ENCODE results near the gene RAB11FIP4. TPM values are rescaled to one million over a fixed set of nuclear protein-coding genes. Genes with fewer than 3 reads are reported as not detected.

Gene RAB11FIP4
- total RNA-seq, 2 donors from 2014 or later: 0.68 to 3.7 TPM

DNA sequence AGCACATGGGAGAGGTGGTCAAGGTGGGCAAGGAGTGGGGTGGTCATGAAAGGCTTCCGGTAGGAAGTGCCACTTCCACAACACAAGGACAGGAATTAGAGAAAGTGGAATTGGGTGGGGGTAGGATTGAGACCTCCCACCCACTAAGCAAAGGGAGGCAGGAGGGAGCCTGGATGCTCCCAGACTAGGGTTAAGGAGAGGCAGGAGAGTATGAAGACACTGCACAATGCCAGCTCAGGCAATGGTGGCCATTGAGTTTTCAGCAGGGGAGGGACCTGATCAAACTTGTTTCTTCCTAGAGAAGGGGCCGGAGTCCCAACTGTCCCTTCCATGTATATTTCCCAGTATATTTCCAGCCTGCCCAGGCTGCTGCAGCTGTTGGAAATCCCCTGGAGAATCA is 3.1 kb upstream of the RAB11FIP4 start:
- Histone ChIP-seq H3K4me1 (ENCODE audit: control insufficient read depth in 1 of 2, low read depth in 2 of 2) (peaks cover 8 to 11% of the 10 kb centered on the region in 2 donors), H3K27me3 (replicated peaks; ENCODE audit: insufficient read depth) (peaks cover 9% of the 10 kb centered on the region), H3K9me3 (no peaks in the 10 kb centered on the region), H3K36me3 (no peaks in the 10 kb centered on the region), H3K27ac (no peak overlapping the region), H3K4me3 (no peak overlapping the region)
- ATAC-seq (ENCODE audit: insufficient number of reproducible peaks, low FRiP score, low read depth): no peak
- TF ChIP-seq, protein P1, sequence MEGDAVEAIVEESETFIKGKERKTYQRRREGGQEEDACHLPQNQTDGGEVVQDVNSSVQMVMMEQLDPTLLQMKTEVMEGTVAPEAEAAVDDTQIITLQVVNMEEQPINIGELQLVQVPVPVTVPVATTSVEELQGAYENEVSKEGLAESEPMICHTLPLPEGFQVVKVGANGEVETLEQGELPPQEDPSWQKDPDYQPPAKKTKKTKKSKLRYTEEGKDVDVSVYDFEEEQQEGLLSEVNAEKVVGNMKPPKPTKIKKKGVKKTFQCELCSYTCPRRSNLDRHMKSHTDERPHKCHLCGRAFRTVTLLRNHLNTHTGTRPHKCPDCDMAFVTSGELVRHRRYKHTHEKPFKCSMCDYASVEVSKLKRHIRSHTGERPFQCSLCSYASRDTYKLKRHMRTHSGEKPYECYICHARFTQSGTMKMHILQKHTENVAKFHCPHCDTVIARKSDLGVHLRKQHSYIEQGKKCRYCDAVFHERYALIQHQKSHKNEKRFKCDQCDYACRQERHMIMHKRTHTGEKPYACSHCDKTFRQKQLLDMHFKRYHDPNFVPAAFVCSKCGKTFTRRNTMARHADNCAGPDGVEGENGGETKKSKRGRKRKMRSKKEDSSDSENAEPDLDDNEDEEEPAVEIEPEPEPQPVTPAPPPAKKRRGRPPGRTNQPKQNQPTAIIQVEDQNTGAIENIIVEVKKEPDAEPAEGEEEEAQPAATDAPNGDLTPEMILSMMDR (IDR thresholded peaks at IDR 0.05): no peak
- no peak for DNase-seq (ENCODE audit: low spot score)

DNA sequence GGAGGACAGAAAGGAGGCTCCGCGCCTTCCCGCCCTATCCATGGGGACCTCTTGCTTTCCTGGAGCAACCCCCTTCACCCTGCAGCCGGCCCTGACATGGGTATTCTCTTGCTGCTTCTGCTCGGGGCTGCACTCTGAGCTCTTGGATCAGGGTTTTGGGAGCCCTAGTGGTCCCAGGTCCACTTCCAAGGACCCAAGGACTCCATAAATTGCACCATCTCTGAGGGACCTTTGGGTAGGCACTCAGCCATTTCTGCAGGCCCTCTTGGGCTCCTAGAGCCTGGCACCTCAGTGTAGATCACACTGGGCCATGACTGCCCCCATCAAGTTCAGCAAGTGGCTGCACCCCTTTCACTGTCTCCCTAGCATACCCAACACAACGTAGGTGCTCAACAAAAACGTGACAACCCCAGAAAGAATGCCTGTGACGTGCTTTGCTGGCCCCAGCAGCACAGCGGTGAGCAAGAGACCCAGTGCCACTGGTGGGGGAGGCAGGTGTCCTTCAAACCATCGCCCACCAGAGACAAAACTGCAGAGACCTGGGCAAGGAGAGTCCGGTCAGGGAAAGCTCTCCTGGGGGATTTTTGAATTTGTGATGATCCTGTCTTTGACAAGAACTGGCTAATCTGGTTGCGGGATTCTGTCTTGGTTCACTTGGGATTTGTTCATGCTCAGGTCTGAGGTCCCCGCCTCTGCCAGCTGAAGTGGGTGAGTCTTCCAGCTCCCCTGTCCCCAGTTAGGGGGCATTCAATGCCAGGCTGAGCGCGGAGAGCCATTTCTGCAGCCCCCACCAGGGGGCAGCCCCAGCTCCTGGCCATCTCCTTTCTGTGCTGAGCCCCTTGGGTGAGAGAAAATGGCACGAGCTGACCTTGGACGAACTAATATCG is 2.5 kb upstream of the RAB11FIP4 start:
- ATAC-seq (ENCODE audit: insufficient number of reproducible peaks, low FRiP score, low read depth) (no peak), DNase-seq (ENCODE audit: low spot score) (no peak)
- H3K4me3 ChIP-seq: no peak overlapping the region
- no peaks in the 10 kb centered on the region for H3K9me3 ChIP-seq
- no peaks in the 10 kb centered on the region for H3K36me3 ChIP-seq
- H3K27ac ChIP-seq: no peak overlapping the region
- TF ChIP-seq, protein P1 (IDR thresholded peaks at IDR 0.05): peak; percentile 50
- peaks cover 13% of the 10 kb centered on the region for H3K27me3 ChIP-seq (replicated peaks; ENCODE audit: insufficient read depth)
- H3K4me1 ChIP-seq (ENCODE audit: control insufficient read depth in 1 of 2, low read depth in 2 of 2): peaks cover 8 to 11% of the 10 kb centered on the region in 2 donors

DNA sequence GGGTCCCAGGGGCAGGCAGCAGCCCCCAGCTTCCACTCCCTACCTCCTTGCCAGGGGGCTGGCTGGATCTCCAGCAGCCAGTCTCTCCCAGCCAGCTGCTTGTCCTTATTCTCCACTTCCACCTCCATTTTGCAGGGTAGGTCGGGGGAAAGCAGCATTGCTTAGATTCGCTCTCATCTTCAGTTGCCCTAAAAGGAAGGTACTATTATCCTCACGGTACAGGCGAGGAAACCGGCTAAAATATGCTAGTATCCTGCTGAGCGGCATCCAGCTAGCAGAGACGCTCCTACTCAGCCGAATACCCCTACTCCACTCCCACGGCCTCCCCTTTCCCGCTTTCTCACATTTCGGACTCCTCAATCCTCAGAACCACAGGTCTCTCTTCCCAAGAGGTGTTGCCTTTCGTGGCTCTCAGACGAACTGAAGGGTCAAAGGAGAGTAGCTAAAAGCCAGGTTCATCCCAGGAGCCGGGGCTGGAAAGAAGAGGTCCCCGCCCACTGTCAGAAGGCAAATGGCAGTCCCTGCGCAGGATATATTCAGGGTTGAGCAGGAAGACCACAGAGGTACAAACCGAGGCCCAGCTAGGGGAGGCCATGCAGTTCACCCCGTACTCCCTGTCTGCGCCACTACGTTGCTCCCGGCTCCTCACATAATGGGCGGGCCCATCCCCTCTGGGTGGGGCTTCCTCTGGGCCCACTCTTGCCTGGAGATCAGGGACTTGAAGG is 1.7 kb upstream of the RAB11FIP4 start:
- no peaks in the 10 kb centered on the region for H3K36me3 ChIP-seq
- peaks cover 8 to 11% of the 10 kb centered on the region in 2 donors for H3K4me1 ChIP-seq (ENCODE audit: control insufficient read depth in 1 of 2, low read depth in 2 of 2)
- TF ChIP-seq, protein P1 (IDR thresholded peaks at IDR 0.05): no peak
- H3K27me3 ChIP-seq (replicated peaks; ENCODE audit: insufficient read depth): peaks cover 13% of the 10 kb centered on the region
- no peak overlapping the region for H3K4me3 ChIP-seq
- ATAC-seq (ENCODE audit: insufficient number of reproducible peaks, low FRiP score, low read depth) (no peak), DNase-seq (ENCODE audit: low spot score) (no peak)
- no peaks in the 10 kb centered on the region for H3K9me3 ChIP-seq
- H3K27ac ChIP-seq: no peak overlapping the region

DNA sequence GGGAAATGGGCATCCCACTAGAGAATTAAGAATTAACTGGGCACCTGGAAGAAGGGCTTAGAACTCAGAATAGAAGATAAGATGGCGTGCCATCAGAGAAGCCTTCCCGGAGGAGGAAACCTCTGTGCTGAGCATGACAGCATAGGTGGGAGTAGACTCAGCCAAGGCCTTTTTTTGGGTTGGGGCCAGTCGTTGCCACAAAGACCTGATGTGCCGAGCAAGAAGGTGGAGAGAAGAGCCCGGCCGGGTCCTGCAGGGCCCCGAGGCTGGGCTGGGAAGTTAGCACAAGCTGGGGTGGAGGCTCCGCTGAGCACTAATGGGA is 1.1 kb upstream of the RAB11FIP4 start:
- Histone ChIP-seq H3K27ac (no peak overlapping the region), H3K4me1 (ENCODE audit: control insufficient read depth in 1 of 2, low read depth in 2 of 2) (peaks cover 8 to 11% of the 10 kb centered on the region in 2 donors), H3K4me3 (no peak overlapping the region), H3K9me3 (no peaks in the 10 kb centered on the region), H3K36me3 (no peaks in the 10 kb centered on the region), H3K27me3 (replicated peaks; ENCODE audit: insufficient read depth) (peaks cover 13% of the 10 kb centered on the region)
- TF ChIP-seq, protein P1 (IDR thresholded peaks at IDR 0.05): no peak
- DNase-seq (ENCODE audit: low spot score) (no peak), ATAC-seq (ENCODE audit: insufficient number of reproducible peaks, low FRiP score, low read depth) (no peak)

DNA sequence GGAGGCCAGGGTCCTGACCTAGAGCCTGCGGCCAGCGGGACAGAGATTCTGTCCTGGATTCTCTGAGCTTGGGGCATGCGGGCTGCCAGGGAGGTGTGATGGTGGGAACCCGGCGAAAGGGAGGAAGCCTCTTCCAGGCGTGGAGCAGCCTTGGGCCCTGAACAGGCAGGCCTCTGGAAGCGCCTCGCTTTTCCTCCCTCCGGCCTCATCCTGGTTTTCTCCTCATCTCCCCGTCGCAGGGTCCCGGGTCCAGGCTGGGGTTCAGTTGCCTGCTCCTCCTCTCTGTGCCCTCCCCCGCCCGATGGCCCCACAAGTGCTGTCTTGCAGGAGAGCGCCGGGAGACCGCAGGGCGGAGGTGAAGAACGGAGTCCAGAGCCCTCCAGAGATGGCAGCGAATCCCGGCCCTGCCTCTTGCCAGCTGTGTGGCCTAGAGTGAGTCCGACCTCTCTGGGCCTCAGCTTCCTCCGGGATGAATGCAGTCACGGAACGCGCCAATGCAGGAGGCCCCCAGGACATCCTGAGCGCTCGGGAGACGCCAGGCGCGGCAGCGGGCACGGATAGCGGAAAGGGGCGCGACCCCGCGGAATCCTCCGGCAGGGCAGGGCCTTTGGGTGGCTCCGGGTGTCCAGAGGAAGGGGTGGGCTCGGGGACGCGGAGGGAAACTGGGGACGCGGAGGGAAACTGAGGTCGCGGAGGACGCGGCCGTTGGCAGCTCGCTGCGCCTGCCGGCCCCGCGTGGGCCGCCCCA is 553 bp upstream of the RAB11FIP4 start:
- TF ChIP-seq, protein P1 (IDR thresholded peaks at IDR 0.05): no peak
- DNase-seq (ENCODE audit: low spot score) (no peak), ATAC-seq (ENCODE audit: insufficient number of reproducible peaks, low FRiP score, low read depth) (no peak)
- Histone ChIP-seq H3K27me3 (replicated peaks; ENCODE audit: insufficient read depth) (peaks cover 13% of the 10 kb centered on the region), H3K4me3 (peak overlapping the region; percentile 66), H3K4me1 (ENCODE audit: control insufficient read depth in 1 of 2, low read depth in 2 of 2) (peaks cover 8 to 11% of the 10 kb centered on the region in 2 donors), H3K36me3 (no peaks in the 10 kb centered on the region), H3K27ac (no peak overlapping the region), H3K9me3 (no peaks in the 10 kb centered on the region)
